SU-DHL-6 (cell line): Measurements from ENCODE around the gene RSPH4A.

Source experiments
- H2AFZ ChIP-seq: fragments of 200-600 bp; sonication (generic); 2 replicates; pipeline ENCODE4 v1.6.1; 2014; ENCODE audit warnings: low read depth, mild to moderate bottlenecking, moderate library complexity, mixed read lengths, antibody characterized with exemption, low read length; ENCODE audit not compliant: severe bottlenecking
- H3F3A ChIP-seq: fragments of 200-600 bp; shearing (Covaris generic); 2 replicates; pipeline ENCODE4 v1.6.0; 2016; ENCODE audit warnings: antibody characterized with exemption, mild to moderate bottlenecking; ENCODE audit not compliant: insufficient read depth
- H3K27ac ChIP-seq: fragments of 200-600 bp; sonication (generic); 2 replicates; pipeline ENCODE4 v1.5.1; 2016; ENCODE audit warnings: low read depth, mild to moderate bottlenecking, low read length, moderate library complexity, mixed read lengths
- H3K27me3 ChIP-seq: fragments of 200-600 bp; sonication (generic), shearing (Covaris generic); 2 replicates; pipeline ENCODE4 v1.6.0; 2014; ENCODE audit warnings: mild to moderate bottlenecking, low read length
- H3K36me3 ChIP-seq: fragments of 200-600 bp; sonication (generic); 2 replicates; pipeline ENCODE4 v1.6.1; 2014; ENCODE audit warnings: mild to moderate bottlenecking, low read length, mixed read lengths
- H3K4me2 ChIP-seq: fragments of 300-600, 200-600 bp; shearing (Covaris generic), sonication (generic); 2 replicates; pipeline ENCODE4 v1.6.0; 2014; ENCODE audit warnings: low read length, low read depth, mild to moderate bottlenecking; ENCODE audit not compliant: poor library complexity, severe bottlenecking
- H3K4me3 ChIP-seq: fragments of 200-600 bp; sonication (generic); 2 replicates; pipeline ENCODE4 v1.5.1; 2014; ENCODE audit warnings: antibody characterized with exemption, low read length, mild to moderate bottlenecking, mixed read lengths; ENCODE audit not compliant: insufficient read depth, poor library complexity, severe bottlenecking
- H3K79me2 ChIP-seq: fragments of 200-600 bp; sonication (generic); 2 replicates; pipeline ENCODE4 v1.6.1; 2014; ENCODE audit warnings: mild to moderate bottlenecking, low read length, moderate library complexity; ENCODE audit not compliant: insufficient read depth
- H3K9ac ChIP-seq: fragments of 200-600 bp; sonication (generic); 2 replicates; pipeline ENCODE4 v1.7.0; 2014; ENCODE audit warnings: mild to moderate bottlenecking, low read length
- H3K9me2 ChIP-seq: fragments of 200-600 bp; sonication (generic); replicated peaks from 2 replicates; pipeline ENCODE4 v1.6.1; 2014; ENCODE audit warnings: low read length; ENCODE audit not compliant: insufficient read depth
- H3K9me3 ChIP-seq: fragments of 200-600 bp; sonication (generic); 2 replicates; pipeline ENCODE4 v1.6.1; 2014; ENCODE audit warnings: low read length, mixed read lengths; ENCODE audit not compliant: insufficient read depth
- H4K20me1 ChIP-seq: fragments of 200-600 bp; sonication (generic); 2 replicates; pipeline ENCODE4 v1.6.1; 2014; ENCODE audit warnings: low read depth, mild to moderate bottlenecking, antibody characterized with exemption, low read length, moderate library complexity, mixed read lengths
- EZH2phosphoT487 ChIP-seq: fragments of 200-600 bp; sonication (generic), shearing (Covaris generic); conservative IDR thresholded peaks from 2 replicates; pipeline ENCODE4 v1.6.1; 2018; ENCODE audit warnings: mild to moderate bottlenecking, antibody characterized with exemption, low read length, moderate library complexity, mixed read lengths
- TF ChIP-seq, protein P1 (sequence below): fragments of 200-600 bp; sonication (generic); IDR thresholded peaks from one replicate; pipeline ENCODE4 v1.5.1; 2017; ENCODE audit warnings: antibody characterized with exemption, mild to moderate bottlenecking, low read length, moderate library complexity; ENCODE audit not compliant: insufficient read depth, poor library complexity, severe bottlenecking

RSPH4A gene

GRCh38 chr6:116575227-116575626, 41.1 kb upstream of the RSPH4A start:
- no peaks in the 10 kb centered on the region for H3K9me3 ChIP-seq
- no peak overlapping the region for H3K27ac ChIP-seq
- H3F3A ChIP-seq = peaks cover 8% of the 10 kb centered on the region
- H3K4me2 ChIP-seq = no peak overlapping the region
- peaks cover 67% of the 10 kb centered on the region for H3K79me2 ChIP-seq
- H3K4me3 ChIP-seq = no peak overlapping the region
- no peaks in the 10 kb centered on the region for H4K20me1 ChIP-seq
- H3K27me3 ChIP-seq = no peaks in the 10 kb centered on the region
- TF ChIP-seq EZH2phosphoT487 = no peak
- TF ChIP-seq, protein P1, sequence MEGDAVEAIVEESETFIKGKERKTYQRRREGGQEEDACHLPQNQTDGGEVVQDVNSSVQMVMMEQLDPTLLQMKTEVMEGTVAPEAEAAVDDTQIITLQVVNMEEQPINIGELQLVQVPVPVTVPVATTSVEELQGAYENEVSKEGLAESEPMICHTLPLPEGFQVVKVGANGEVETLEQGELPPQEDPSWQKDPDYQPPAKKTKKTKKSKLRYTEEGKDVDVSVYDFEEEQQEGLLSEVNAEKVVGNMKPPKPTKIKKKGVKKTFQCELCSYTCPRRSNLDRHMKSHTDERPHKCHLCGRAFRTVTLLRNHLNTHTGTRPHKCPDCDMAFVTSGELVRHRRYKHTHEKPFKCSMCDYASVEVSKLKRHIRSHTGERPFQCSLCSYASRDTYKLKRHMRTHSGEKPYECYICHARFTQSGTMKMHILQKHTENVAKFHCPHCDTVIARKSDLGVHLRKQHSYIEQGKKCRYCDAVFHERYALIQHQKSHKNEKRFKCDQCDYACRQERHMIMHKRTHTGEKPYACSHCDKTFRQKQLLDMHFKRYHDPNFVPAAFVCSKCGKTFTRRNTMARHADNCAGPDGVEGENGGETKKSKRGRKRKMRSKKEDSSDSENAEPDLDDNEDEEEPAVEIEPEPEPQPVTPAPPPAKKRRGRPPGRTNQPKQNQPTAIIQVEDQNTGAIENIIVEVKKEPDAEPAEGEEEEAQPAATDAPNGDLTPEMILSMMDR = no peak
- H3K36me3 ChIP-seq = peaks cover 4% of the 10 kb centered on the region; the same call in 1 of the 2 replicates
- H3K9me2 ChIP-seq = no peaks in the 10 kb centered on the region
- H2AFZ ChIP-seq = no peak overlapping the region
- no peak overlapping the region for H3K9ac ChIP-seq

- TF ChIP-seq, protein P1 = no peak
- no peak for TF ChIP-seq EZH2phosphoT487
- Histone ChIP-seq H3K27ac (no peak overlapping the region), H3K4me2 (no peak overlapping the region), H3K9ac (no peak overlapping the region), H3F3A (peaks cover 6% of the 10 kb centered on the region; the same call in 1 of the 2 replicates), H3K36me3 (peaks cover 16% of the 10 kb centered on the region; the same call in 1 of the 2 replicates), H3K27me3 (no peaks in the 10 kb centered on the region), H2AFZ (no peak overlapping the region), H3K4me3 (no peak overlapping the region), H4K20me1 (no peaks in the 10 kb centered on the region), H3K79me2 (peaks cover 56% of the 10 kb centered on the region), H3K9me3 (no peaks in the 10 kb centered on the region), H3K9me2 (no peaks in the 10 kb centered on the region)
These were observed 38.8 kb upstream of the RSPH4A start for GRCh38 chr6:116577486-116577885.

DNA sequence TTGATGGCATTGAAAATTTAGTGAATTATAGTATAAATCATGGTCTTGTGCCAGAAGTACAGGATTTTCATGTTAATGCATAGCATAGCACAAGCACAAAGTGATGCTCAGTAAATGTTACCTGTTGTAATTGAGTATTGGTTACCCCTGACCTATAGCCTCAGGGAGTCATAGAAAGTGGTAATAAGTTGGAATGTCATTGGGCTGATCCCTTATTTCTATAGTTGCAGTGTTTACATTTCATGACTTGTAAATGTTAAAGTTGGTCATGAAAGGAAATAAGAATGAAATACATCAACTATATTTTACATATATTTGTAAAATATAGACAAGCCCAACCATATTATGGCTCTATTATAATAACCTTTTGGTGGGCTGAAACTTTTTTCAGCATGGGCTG, 37.9 kb upstream of the RSPH4A start:
- peaks cover 22% of the 10 kb centered on the region for H3K36me3 ChIP-seq
- no peaks in the 10 kb centered on the region for H4K20me1 ChIP-seq
- H3K27ac ChIP-seq = no peak overlapping the region
- H3K9me2 ChIP-seq = no peaks in the 10 kb centered on the region
- H3K27me3 ChIP-seq = no peaks in the 10 kb centered on the region
- no peak overlapping the region for H3K9ac ChIP-seq
- peaks cover 48% of the 10 kb centered on the region for H3K79me2 ChIP-seq
- TF ChIP-seq EZH2phosphoT487 = no peak
- TF ChIP-seq, protein P1 = no peak
- H3K4me3 ChIP-seq = no peak overlapping the region
- no peak overlapping the region for H2AFZ ChIP-seq
- H3K4me2 ChIP-seq = no peak overlapping the region
- no peaks in the 10 kb centered on the region for H3K9me3 ChIP-seq
- H3F3A ChIP-seq = peaks cover 6% of the 10 kb centered on the region; the same call in 1 of the 2 replicates
